ENCODE data around the gene EXTL2.

DNA sequence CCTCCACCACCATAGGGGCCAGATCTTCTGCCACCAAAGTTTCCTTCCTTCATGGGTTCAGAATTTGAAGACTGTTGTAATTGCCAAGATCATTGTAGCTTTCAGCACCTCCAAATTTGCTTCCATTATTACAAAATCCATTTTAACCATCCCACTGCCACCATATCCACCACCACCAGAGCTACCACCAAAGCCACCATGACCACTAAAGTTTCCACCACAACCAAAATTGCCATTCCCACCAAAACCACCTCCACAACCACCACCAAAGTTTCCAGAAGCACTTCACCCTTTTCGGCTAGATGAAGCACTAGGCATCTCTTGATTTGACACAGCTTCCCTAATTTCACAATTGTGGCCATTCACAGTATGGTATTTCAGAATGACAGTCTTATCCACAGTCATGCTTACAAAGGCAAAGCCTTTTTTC lies 46.5 kb upstream of the EXTL2 start:
- no peak for TF ChIP-seq TAF1 (IDR thresholded peaks at IDR 0.05; ENCODE audit: borderline replicate concordance, insufficient read depth, low read length)
- no peak for TF ChIP-seq SIN3A (IDR thresholded peaks at IDR 0.05; ENCODE audit: borderline replicate concordance, insufficient read depth, low read length)
- TF ChIP-seq, protein P1, sequence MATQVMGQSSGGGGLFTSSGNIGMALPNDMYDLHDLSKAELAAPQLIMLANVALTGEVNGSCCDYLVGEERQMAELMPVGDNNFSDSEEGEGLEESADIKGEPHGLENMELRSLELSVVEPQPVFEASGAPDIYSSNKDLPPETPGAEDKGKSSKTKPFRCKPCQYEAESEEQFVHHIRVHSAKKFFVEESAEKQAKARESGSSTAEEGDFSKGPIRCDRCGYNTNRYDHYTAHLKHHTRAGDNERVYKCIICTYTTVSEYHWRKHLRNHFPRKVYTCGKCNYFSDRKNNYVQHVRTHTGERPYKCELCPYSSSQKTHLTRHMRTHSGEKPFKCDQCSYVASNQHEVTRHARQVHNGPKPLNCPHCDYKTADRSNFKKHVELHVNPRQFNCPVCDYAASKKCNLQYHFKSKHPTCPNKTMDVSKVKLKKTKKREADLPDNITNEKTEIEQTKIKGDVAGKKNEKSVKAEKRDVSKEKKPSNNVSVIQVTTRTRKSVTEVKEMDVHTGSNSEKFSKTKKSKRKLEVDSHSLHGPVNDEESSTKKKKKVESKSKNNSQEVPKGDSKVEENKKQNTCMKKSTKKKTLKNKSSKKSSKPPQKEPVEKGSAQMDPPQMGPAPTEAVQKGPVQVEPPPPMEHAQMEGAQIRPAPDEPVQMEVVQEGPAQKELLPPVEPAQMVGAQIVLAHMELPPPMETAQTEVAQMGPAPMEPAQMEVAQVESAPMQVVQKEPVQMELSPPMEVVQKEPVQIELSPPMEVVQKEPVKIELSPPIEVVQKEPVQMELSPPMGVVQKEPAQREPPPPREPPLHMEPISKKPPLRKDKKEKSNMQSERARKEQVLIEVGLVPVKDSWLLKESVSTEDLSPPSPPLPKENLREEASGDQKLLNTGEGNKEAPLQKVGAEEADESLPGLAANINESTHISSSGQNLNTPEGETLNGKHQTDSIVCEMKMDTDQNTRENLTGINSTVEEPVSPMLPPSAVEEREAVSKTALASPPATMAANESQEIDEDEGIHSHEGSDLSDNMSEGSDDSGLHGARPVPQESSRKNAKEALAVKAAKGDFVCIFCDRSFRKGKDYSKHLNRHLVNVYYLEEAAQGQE (IDR thresholded peaks at IDR 0.05; ENCODE audit: insufficient read depth in 1 of 2, low read depth in 2 of 2, low read length in 2 of 2) = no peak
- no peak for TF ChIP-seq POLR2AphosphoS5 (IDR thresholded peaks at IDR 0.05; ENCODE audit: low read depth, low read length)
- no peak for TF ChIP-seq FOXP2 (optimal IDR thresholded peaks at IDR 0.05; ENCODE audit: borderline replicate concordance, extremely low read depth, extremely low read length, insufficient read depth)
